ENCODE measurements around the gene CAMK1D. TPM values are rescaled to one million over a fixed set of nuclear protein-coding genes. Genes with fewer than 3 reads are reported as not detected.

The CAMK1D gene
- total RNA-seq, 1 donor = 11.2 TPM

DNA sequence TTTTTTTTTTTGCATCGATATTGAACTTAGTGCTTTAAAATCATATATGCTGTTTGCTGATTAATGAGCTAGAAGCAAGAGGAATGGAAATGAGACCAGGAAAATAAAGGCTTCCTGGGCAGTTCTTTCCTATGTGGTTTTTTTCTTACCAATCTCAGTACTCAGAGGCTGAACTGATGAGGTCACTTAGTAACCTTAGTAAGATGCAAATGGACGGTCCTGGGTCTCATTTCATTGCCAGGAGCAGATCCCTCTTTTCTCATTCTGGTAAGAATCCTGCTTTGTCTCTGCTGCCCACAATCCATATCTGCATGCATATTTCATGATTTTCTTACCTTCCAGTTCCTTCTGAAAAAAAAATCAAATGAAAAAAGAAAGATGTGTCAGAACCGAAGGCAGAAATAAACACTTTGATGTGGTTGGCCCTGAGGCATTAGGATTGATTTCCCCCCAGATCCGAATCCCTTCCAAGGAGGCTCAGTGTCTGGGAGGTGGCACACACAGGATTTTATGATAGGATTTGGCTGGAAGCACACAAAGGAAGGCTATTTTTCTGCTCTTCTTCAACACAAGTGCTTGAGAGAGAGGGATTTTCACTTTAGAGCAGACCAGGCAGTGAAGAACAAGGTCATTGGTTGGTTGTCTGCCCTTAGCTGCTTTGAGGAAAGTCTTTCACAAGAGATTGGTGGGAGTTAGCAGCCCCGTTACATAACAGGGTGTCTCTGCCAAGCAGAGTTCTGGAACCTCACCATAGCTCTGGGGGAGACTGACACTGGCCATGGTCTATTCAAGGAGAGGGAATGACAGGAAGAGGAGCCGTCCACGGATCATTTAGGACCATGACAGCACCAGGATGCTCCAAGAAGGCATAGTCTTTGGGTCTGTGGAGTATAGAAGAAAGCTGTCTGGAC, 150.0 kb downstream of the CAMK1D start:
- Histone ChIP-seq H3K9me3 (ENCODE audit: low read depth, low read length) (no peaks in the 10 kb centered on the region), H2AFZ (ENCODE audit: low read length) (no peak overlapping the region), H3K27ac (ENCODE audit: low read depth, low read length) (no peak overlapping the region), H3K4me2 (ENCODE audit: insufficient read depth, low read length) (no peak overlapping the region), H3K79me2 (ENCODE audit: insufficient read depth, low read length) (no peaks in the 10 kb centered on the region), H3K4me3 (ENCODE audit: insufficient read depth, low read length) (no peak overlapping the region), H3K4me1 (ENCODE audit: insufficient read depth, low read length) (no peaks in the 10 kb centered on the region), H3K36me3 (ENCODE audit: insufficient read depth, low read length) (no peaks in the 10 kb centered on the region), H3K27me3 (ENCODE audit: insufficient read depth, low read length) (peaks cover 5% of the 10 kb centered on the region), H4K20me1 (ENCODE audit: insufficient read depth, low read length) (no peaks in the 10 kb centered on the region)
- no peak for DNase-seq (ENCODE audit: insufficient read length, low spot score, missing footprints)
- TF ChIP-seq, protein P1, sequence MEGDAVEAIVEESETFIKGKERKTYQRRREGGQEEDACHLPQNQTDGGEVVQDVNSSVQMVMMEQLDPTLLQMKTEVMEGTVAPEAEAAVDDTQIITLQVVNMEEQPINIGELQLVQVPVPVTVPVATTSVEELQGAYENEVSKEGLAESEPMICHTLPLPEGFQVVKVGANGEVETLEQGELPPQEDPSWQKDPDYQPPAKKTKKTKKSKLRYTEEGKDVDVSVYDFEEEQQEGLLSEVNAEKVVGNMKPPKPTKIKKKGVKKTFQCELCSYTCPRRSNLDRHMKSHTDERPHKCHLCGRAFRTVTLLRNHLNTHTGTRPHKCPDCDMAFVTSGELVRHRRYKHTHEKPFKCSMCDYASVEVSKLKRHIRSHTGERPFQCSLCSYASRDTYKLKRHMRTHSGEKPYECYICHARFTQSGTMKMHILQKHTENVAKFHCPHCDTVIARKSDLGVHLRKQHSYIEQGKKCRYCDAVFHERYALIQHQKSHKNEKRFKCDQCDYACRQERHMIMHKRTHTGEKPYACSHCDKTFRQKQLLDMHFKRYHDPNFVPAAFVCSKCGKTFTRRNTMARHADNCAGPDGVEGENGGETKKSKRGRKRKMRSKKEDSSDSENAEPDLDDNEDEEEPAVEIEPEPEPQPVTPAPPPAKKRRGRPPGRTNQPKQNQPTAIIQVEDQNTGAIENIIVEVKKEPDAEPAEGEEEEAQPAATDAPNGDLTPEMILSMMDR (IDR thresholded peaks at IDR 0.05; ENCODE audit: extremely low read depth, low read depth, low read length) = no peak

DNA sequence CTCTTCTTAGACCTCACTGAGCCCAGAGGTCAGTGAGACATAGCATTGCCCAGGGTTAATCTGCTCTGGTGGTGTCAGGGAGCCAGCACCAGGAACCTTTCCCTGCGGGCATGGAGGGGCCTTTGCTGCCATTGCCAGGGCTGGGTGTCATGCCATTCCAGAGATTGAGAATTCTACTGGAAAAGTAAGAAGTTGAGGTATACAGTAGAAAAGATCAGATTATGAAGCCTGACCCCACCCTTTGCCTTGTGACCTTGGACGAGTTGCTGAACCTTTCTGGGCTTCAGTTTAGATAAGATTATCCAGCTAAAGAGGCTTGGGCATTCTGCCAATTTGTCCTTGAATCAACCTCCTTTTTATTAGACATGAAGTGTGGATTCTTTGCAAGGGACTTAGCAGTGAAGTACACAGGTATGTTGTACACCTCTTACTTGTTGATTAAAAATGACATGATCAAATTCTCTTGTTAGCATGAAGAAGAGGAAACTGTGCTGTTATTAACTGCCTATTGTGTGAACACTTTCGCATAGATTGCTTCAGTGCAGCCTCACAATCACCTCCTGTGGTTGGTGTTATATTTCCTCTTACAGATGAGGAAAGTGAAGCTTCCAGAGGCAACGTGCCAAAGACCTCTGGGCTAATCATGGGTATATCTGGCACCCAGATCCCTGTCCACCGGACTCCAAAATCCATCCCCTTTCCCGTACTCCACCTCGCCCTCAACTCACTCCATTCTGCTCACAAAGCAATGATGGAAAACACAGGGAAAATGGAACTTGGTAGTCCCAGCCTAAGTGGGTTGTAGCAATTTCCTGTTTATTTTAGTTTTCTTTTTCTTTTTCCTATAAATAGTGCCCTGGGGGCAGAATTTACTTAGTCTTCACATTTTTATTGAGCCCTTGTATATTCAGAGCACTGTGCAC, 151.3 kb downstream of the CAMK1D start:
- Histone ChIP-seq H3K4me3 (ENCODE audit: insufficient read depth, low read length) (no peak overlapping the region), H3K4me1 (ENCODE audit: insufficient read depth, low read length) (no peaks in the 10 kb centered on the region), H3K27me3 (ENCODE audit: insufficient read depth, low read length) (peaks cover 5% of the 10 kb centered on the region), H3K36me3 (ENCODE audit: insufficient read depth, low read length) (no peaks in the 10 kb centered on the region), H4K20me1 (ENCODE audit: insufficient read depth, low read length) (no peaks in the 10 kb centered on the region), H3K4me2 (ENCODE audit: insufficient read depth, low read length) (no peak overlapping the region), H3K79me2 (ENCODE audit: insufficient read depth, low read length) (no peaks in the 10 kb centered on the region), H3K9me3 (ENCODE audit: low read depth, low read length) (no peaks in the 10 kb centered on the region), H2AFZ (ENCODE audit: low read length) (no peak overlapping the region), H3K27ac (ENCODE audit: low read depth, low read length) (no peak overlapping the region)
- DNase-seq (ENCODE audit: insufficient read length, low spot score, missing footprints) = no peak
- TF ChIP-seq, protein P1 (IDR thresholded peaks at IDR 0.05; ENCODE audit: extremely low read depth, low read depth, low read length) = no peak

DNA sequence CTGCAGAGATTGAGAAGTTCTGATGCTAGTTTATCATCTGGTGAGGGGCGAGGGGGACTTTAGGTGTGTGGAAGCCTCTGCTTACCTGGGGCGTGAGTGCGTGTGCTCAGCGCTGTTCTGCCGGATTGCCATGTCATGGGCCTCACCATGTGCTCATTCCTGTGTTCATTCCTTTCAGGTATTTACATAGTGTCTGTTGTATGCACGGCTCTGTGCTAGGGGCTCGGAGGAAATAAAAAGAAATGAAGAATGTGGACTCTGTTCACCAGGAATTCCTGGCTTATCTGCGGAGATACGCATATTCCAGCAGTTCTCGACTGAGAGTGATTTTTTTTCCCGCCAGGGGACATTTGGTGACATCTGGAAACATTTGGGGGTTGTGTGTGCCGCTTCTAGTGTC, 152.0 kb downstream of the CAMK1D start:
- Histone ChIP-seq H4K20me1 (ENCODE audit: insufficient read depth, low read length) (no peaks in the 10 kb centered on the region), H3K9me3 (ENCODE audit: low read depth, low read length) (no peaks in the 10 kb centered on the region), H2AFZ (ENCODE audit: low read length) (no peak overlapping the region), H3K79me2 (ENCODE audit: insufficient read depth, low read length) (no peaks in the 10 kb centered on the region), H3K27ac (ENCODE audit: low read depth, low read length) (no peak overlapping the region), H3K4me1 (ENCODE audit: insufficient read depth, low read length) (no peaks in the 10 kb centered on the region), H3K36me3 (ENCODE audit: insufficient read depth, low read length) (no peaks in the 10 kb centered on the region), H3K27me3 (ENCODE audit: insufficient read depth, low read length) (peaks cover 5% of the 10 kb centered on the region), H3K4me2 (ENCODE audit: insufficient read depth, low read length) (no peak overlapping the region), H3K4me3 (ENCODE audit: insufficient read depth, low read length) (no peak overlapping the region)
- TF ChIP-seq, protein P1 (IDR thresholded peaks at IDR 0.05; ENCODE audit: extremely low read depth, low read depth, low read length) = no peak
- no peak for DNase-seq (ENCODE audit: insufficient read length, low spot score, missing footprints)

Data from osteoblast (primary cell).